ENCODE data around the gene PAK4. TPM values are rescaled to one million over a fixed set of nuclear protein-coding genes. Genes with fewer than 3 reads are reported as not detected.
"Not testable (repeated sequence)": the region's sequence is repeated elsewhere in the genome, so short reads cannot be mapped to it uniquely, and the experiment has no call there.

The PAK4 gene
- polyA plus RNA-seq, result 10 to 100 TPM; 13.2 to 23.7 (median 14.2) TPM

DNA sequence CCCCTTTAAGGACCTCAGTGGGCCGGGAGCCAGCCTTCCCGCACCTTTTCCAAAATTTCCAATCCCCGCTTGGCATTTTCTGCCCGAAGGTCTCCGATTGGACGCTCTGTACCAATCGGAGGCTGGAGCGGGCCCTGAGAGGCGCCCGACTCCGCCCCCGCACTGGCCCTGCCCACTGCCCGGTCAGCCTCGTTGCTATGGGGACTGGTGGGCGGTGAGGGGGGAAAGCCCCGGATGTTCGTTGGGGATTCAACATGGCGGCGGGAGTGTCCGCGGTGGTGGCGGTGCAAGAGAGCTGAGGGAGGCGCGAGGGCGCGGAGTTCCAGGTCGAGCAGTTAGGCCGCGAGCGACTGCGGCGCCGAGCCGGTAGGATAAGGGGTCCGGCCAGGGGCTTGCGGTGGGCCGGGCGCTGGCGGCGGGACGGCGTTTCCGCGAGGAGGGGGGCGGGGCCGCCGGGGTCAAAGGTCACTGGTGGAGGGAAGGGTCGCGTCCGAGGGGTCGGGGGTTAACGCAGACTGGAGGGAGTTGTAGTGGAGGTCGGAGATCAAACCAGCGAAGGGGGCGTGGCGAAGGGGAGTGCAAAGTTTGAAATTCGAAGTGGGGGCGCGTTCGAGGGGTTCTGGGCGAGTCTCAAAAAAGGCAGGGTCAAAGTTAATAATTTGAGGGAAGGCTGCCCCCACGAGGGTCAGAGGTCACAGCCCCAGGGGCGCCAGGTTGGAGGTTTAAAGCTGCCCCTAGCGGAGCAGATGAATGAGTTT is at the start of gene PAK4:
PAK4 (plus strand) TSS at position 233 of the 758 bp plus-strand sequence. CDS start 43,768 bp downstream, outside the sequence.
- no peak within 1 kb of the TSS for H3K27ac ChIP-seq (ENCODE audit: low read depth, low read length)
- 1% methylated on average over 62 to 64 of the region's 64 CpGs for WGBS, 3 donors

DNA sequence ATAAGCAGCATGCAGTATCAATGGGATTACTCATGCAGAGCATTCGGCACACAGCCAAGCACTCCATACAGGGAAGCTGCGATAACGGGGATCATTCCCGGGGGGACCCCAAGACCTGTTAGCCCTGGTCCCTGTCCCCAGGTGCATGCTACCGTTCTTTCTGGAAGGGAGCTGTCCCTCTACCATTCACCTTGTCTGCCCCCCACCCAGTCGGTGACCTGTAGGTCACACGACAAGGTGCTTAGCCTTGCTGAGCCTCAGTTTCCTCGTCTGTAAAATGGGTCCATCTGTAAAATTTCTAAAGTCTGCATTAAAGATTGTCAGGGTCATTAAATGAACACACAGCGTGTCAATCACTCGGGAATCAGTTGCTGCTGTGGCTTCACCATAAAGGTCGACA is 48.3 kb upstream of the PAK4 start:
- H3K27ac ChIP-seq (ENCODE audit: low read depth, low read length), result no peak overlapping the region
- 84 to 90% (median 86%) methylated on average over 11 of the region's 11 CpGs for WGBS, 3 donors

DNA sequence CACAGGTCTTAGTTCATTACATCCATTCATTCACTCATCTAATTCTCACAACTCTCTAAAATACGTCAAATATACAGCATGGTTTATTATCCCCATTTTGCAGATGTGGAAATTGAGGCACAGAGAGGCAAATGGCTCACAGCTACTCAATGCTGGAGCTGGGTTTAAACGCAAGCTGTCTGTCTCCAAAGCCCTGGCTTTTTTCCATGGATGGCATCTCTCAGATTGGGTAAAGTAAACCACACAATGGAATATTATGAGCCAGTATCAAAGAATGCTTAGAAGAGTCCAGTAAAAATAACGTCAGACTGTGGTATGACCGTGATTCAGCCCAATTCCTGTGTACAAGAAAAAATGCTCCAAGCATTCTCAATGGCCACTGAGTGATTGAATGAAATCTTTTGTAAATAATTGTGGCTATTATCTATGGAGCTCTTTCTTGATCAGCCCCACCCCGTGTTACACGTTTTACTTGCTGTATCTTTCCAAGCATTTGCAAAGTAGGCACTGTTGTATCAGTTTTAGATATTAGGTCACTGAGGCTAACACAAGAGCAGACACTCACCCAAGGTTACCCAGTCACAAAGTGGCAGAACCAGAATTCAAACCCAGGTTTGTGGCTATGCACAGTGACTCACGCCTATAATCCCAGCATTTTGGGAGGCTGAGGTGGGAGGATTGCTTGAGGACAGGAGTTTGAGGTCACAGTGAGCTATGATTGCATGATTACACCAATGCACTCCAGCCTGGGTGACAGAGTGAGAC is 47.0 kb upstream of the PAK4 start:
- 52 to 68% (median 60%) methylated on average over 7 of the region's 7 CpGs for WGBS, 3 donors
- no peak overlapping the region for H3K27ac ChIP-seq (ENCODE audit: low read depth, low read length)

DNA sequence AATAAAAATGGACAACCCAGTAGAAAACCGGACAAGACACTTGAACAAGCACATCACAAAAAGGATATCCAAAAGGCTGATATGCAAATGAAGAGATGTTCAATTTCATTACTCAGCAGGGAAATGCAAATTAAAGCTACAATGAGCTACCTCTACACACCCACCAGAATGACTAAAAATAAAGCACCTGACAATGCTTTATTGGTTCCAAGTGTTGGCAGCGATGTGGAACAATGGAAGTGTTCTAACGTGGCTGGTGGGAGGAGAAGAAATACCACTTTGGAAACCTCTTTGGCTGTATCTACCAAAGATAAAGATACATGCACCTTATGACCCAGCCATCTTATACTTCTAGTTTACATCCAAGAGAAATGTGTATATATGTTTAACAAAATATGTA is 45.2 kb upstream of the PAK4 start:
- H3K27ac ChIP-seq (ENCODE audit: low read depth, low read length), result no peak overlapping the region
- 58 to 60% (median 58%) methylated on average over 3 of the region's 3 CpGs for WGBS, 3 donors

DNA sequence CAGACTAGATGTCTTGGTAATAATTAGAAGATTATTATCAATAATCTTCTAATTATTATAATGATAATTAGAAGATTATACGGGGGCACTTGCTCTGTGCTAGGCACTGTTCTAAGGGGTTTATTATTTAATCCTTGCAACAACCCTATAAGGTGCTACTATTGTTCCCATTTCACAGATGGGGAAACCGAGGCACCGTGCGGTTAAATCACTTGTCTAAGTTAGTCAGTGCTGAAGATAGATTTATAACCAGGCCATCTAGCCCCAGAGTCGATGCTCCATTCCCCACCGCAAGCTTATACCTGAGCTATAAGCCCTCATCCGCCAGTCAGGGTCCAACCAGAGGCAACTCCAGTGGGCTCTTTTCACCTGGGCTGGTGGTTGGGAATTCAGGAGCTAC is 43.4 kb upstream of the PAK4 start:
- H3K27ac ChIP-seq (ENCODE audit: low read depth, low read length), result no peak overlapping the region
- WGBS, 3 donors, result 85 to 90% (median 90%) methylated on average over 7 of the region's 7 CpGs

DNA sequence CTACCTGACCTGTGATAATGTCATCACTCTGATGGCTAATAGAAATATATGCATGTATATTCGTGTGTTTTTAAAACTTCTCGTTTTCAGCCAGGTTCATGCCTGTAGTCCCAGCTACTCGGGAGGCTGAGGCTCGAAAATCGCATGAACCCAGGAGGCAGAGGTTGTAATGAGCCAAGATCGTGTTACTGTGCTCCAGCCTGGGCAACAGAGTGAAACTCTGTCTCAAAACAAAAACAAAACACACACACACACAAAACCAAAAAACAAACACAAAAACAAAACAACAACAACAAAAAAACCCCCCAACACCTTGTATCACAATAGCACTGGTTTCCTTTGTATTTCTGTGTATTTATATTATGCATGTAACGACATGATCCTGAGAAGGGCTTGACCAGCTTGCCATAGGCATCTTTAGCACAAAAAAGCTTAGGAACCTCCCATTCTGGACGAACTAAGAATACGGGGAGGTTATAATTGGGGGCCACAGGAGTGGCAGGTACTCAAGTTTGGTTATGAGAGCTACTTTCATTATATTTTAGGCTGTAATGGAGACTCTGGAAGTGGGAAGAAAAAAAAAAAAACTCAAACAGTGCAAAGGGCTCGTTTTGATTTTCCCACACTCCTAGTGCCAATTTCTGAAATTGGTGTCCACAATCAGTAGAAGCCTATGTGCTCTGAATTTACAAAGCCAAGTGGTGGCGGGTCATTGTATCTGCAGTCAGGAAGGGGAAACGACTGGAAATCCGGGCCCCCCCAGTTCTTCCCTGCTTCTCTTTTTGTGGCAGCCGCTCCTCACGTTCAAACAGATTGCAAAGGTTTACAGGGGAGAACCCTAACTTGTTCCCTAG is 42.6 kb upstream of the PAK4 start:
- 14 to 21% (median 15%) methylated on average over 15 of the region's 15 CpGs for WGBS, 3 donors
- no peak overlapping the region for H3K27ac ChIP-seq (ENCODE audit: low read depth, low read length)

DNA sequence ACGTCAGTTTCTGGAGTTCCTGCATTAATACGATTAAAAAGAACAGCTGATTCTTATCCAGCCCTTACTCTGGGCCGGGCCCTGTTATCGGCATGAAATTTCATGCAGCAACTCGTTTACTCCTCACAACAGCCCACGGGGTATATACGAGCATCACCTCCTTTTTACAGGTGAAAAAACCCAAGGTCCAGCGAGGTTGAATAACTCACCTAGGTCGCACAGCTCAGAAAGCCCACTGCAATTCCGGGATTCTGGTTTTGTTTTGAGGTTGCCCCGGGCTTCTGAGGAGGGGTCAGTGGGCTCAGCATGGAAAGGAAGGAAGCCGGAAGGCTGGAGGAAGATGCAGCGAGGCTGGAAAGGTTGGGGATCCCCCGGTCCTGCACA is 42.0 kb upstream of the PAK4 start:
- no peak overlapping the region for H3K27ac ChIP-seq (ENCODE audit: low read depth, low read length)
- 2 to 6% (median 2%) methylated on average over 13 to 14 of the region's 14 CpGs for WGBS, 3 donors

DNA sequence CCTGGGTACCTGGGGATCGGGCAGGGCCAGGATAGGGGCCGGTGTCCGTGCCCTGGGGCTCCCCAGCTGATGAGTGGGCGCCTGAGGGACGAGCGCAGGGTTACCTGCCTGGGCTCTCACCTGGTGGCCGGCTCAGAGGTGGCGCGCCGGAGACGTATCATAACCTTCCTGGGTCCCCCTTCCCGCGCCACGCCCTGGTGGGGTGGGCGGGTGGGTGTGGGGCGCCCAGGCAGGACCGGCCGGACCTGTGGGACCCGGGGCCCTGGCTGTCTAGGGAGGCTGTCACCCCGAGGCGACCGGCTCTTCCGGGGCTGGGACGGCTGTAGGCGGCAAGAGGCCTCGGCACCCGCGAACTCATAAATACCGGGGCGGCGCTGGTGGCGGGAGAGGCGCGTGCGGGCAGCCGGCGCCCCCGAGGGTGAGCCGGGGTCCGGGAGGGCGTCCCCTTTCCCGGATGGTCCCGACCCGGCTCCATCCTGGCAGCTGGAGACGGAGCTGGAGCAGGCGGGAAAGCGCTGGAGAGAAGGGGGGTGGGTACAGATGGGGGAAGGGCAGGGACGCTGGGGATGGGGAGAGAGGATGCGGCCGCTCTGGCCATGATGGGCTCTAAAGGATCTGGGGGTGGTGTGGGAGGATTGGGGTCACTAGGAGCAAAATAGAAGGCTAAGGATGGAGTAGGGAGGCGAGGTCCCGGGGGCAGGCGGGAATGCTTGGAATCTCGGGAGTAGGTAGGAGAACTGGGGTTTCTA is 41.4 kb upstream of the PAK4 start, which contains the start of gene ACP7:
ACP7 (plus strand) TSS at position 386 of the 749 bp plus-strand sequence. CDS start 902 bp downstream, outside the sequence.
- H3K27ac ChIP-seq (ENCODE audit: low read depth, low read length), result no peak within 1 kb of the TSS
- WGBS, 3 donors, result 3 to 7% (median 6%) methylated on average over 49 to 54 of the region's 54 CpGs

DNA sequence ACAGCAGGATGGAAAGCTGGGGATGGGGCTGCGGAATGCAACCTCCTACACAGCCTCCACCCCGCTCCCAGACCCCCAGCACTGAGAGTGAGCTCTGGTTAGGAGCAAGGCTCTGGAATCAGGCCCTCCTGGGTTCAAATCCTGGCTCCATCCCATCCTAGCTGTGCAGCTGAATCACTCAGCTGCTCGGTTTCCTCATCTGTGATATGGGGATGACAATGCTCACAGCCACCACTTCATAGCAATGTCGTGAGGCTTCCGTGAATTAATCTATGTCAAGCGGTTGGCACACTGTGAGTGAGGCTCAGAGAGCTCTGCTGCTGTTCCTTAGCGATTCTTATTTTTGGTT is 40.9 kb upstream of the PAK4 start:
- 44 to 63% (median 60%) methylated on average over 7 of the region's 7 CpGs for WGBS, 3 donors
- no peak overlapping the region for H3K27ac ChIP-seq (ENCODE audit: low read depth, low read length)

DNA sequence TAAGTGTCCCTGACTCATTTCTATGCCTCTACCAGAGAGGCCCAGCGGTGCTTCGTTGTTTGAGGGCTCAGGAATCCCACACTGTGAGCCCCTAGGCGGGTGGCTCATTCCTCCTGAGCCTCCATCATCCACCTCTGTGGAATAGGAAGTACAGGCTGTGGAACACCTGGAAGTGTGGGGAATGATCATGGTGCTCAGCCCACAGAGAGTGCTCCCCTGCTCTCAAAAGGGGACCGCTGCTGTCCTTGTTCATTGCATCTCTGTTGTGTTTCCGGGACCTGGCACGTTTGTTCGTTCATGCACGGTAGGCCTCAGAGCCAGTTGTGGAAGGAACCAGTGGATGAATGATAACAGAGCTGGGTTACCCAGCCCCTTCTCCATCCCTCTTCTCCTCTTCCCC is 40.2 kb upstream of the PAK4 start:
- 74 to 87% (median 85%) methylated on average over 8 of the region's 8 CpGs for WGBS, 3 donors

DNA sequence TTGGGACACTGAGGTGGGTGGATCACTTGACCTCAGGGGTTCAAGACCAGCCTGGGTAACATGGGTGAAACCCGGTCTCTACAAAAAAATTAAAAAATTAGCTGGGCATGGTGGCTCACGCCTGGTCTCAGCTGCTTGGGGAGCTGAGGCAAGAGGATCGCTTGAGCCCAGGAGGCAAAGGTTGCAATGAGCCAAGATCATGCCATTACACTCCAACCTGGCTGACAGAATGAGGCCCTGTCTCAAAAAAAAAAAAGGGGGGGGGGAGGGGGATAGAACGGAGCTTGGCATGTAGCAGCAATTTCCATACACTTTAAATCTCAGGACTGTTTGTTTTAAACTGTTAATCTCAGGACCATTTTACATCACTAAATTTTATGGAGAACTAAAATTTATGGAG is 39.2 kb upstream of the PAK4 start:
- 61 to 78% (median 77%) methylated on average over 4 of the region's 4 CpGs for WGBS, 3 donors
- H3K27ac ChIP-seq (ENCODE audit: low read depth, low read length), result no peak overlapping the region

More for the DNA sequence above, 40.2 kb upstream of the PAK4 start:
- no peak overlapping the region for H3K27ac ChIP-seq (ENCODE audit: low read depth, low read length)

DNA sequence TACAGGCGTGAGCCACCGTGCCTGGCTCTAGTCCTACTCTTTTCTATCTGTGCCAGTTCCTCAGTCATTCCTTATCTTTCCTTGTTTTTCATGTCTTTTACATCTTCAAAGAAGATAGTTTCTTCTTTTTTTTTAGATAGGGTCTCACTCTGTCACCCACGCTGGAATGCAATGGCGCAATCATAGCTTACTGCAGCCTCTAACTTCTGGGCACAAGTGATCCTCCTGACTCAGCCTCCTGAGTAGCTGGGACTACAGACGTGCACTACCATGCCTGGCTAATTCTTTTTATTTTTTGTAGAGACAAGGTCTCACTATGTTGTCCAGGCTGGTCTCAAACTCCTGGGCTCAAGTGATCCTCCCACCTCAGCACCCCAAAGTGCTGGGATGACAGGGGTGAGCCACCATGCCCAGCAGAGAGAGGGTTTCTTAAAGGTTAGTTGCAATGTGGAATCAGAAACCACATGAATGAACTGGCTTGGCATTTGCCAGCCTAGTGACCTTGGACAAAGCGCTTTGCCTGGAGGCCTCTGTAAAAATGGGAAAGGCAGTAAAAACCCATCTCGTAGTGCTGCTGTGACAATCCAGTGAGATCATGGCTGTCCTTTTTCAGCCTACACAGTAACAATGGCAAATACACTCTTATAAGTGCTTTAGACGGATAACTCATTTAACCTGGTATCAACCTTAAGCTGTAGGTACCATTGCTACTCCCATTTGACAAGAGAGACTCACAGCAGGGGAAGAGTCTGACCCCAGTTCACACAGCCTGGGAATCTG is 37.5 kb upstream of the PAK4 start:
- 68 to 84% (median 79%) methylated on average over 8 of the region's 8 CpGs for WGBS, 3 donors
- H3K27ac ChIP-seq (ENCODE audit: low read depth, low read length), result no peak overlapping the region

DNA sequence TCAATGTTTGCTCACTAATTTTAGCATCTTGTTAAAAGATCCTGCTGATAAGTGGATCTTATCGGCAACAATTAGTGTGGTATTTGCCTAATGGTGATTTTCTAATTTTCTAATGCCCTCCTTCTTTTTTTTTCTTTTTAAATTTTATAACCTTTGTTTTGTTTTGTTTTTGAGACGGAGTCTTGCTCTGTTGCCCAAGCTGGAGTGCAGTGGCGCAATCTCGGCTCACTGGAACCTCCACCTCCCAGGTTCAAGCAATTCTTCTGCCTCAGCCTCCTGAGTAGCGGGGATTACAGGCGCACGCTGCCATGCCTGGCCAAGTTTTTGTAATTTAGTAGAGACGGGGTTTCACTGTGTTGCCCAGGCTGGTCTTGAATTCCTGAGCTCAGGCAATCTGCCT is 35.6 kb upstream of the PAK4 start:
- WGBS, 3 donors, result 77 to 86% (median 85%) methylated on average over 8 of the region's 8 CpGs
- H3K27ac ChIP-seq (ENCODE audit: low read depth, low read length), result not testable (repeated sequence)

DNA sequence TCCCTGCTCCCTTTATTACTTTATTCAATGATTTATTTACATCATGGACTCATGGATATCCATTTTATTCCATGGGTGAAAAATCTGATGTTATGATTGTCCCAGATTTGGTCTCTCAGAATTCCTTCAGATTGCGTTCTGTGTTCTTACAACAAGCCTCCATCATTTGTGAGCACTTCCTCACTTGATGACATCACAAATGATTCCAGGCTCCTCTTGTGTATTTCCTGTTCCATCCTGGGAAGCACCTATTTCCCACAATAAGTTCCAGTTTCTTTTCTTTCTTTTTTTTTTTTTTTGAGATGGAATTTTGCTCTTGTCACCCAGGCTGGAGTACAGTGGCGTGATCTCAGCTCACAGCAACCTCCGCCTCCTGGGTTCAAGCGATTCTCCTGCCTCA is 34.7 kb upstream of the PAK4 start:
- WGBS, 3 donors, result 88 to 90% (median 88%) methylated on average over 4 of the region's 4 CpGs
- H3K27ac ChIP-seq (ENCODE audit: low read depth, low read length), result no peak overlapping the region

DNA sequence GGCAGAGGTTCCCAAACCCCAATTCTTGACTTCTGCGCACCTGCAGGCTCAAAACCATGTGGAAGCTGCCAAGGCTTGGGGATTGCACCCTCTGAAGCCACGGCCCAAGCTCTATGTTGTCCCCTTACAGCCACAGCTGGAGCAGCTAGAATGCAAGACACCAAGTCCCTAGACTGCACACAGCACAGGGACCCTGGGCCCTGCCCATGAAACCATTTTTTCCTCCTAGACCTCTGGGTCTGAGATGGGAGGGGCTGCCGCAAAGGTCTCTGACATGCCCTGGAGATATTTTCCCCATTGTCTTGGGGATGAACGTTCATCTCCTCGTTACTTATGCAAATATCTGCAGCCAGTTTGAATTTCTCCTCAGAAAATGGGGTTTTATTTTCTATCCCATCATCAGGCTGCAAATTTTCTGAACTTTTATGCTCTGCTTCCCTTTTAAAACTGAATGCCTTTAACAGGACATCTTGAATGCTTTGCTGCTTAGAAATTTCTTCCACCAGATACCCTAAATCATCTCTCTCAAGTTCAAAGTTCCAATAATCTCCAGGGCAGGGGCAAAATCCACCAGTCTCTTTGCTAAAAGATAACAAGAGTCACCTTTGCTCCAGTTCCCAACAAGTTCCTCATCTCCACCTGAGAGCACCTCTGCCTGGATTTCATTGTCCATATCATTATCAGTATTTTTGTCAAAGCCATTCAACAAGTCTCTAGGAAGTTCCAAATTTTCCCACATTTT is 29.6 kb upstream of the PAK4 start:
- not testable (repeated sequence) for H3K27ac ChIP-seq (ENCODE audit: low read depth, low read length)
- 73 to 81% (median 80%) methylated on average over 5 of the region's 5 CpGs for WGBS, 3 donors

DNA sequence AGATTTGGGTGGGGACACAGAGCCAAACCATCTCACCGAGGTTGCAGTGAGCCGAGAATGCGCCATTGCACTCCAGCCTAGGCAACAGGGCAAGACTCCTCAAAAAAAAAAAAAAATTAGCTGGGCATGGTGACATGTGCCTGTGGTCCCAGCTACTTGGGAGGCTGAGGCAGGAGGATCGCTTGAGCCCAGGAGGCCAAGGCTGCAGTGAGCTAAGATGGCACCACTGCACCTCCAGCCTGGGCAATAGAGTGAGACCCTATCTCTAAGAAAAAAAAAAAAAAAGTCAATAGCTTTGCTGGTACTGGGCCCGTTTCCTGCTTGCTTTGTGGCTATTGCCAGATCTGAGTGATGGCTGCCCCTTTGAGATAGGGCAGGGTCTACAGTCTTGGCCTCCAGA is 28.3 kb upstream of the PAK4 start:
- 50 to 92% (median 54%) methylated on average over 5 of the region's 5 CpGs for WGBS, 3 donors
- no peak overlapping the region for H3K27ac ChIP-seq (ENCODE audit: low read depth, low read length)

DNA sequence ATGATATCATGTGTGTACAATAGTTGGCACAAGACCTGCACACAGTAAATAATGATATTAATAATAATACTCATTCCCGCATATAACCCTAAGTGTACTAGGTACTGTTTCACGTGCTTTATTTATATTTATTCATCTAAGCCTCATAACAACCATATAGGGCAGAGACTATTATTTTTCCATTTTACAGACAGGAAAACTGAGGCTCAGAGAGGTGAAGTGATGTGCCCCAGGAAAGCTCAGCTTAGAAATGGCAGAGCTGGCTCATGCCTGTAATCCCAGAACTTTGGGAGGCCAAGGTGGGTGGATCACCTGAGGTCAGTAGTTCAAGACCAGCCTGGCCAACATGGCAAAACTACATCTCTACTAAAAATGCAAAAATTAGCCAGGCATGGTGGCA is 27.9 kb upstream of the PAK4 start:
- no peak overlapping the region for H3K27ac ChIP-seq (ENCODE audit: low read depth, low read length)
- 57 to 82% (median 68%) methylated on average over 2 of the region's 2 CpGs for WGBS, 3 donors
